Skin epidermis (tissue), 12 donors: ENCODE data around the gene LRP8.
A peak's percentile ranks its signal among the peaks of the same experiment; 100 is the strongest.
"Not testable (repeated sequence)": the region's sequence is repeated elsewhere in the genome, so short reads cannot be mapped to it uniquely, and the experiment has no call there.

ENCODE experiments used
- H3K27ac ChIP-seq, 21 experiments: fragments of 200-600 bp; sonication (generic) in 11 of 21; one replicate each; pipeline ENCODE4 v1.5.0; 2020; ENCODE audit warnings: mild to moderate bottlenecking in 3 of 21, inconsistent platforms in 2 of 21, moderate library complexity in 2 of 21
- H3K4me3 ChIP-seq, 7 experiments: fragments of 200-600 bp; sonication (generic) in 2 of 7; one replicate each; pipeline ENCODE4 v1.5.0; 2020; ENCODE audit warnings: inconsistent platforms in 2 of 7, mild to moderate bottlenecking in 2 of 7, moderate library complexity in 1 of 7

The LRP8 gene

GRCh38 chr1:53293123-53293522 lies 34.7 kb downstream of the LRP8 start:
- H3K27ac ChIP-seq = peak overlapping the region in 5 of 21 experiments; percentile 0 to 75 (median 29)
- H3K4me3 ChIP-seq = no peak overlapping the region

- Histone ChIP-seq H3K4me3 (no peak overlapping the region), H3K27ac (peak overlapping the region in 5 of 21 experiments; percentile 0 to 75 (median 29))
Measured at GRCh38 chr1:53292690-53293089, 35.2 kb downstream of the LRP8 start.

DNA sequence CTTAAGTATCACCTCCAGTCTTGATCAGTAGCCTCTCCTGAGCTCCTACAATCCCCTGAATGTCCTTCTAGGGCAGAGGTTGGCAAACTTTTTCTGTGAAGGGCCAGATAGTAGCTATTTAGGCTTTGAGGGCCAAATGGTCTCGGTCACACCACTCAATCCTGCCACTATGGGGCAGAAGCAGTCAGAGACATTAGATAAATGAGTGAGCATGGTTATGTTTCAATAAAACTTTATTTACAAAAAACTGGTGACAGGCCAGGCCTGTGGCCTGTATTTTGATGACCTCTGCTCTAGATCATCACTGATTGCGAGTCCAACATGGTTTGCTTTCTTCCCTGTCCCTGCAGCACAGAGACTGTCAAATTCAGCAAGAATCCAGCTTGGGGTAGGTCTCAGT lies 36.3 kb downstream of the LRP8 start:
- H3K27ac ChIP-seq = no peak overlapping the region
- no peak overlapping the region for H3K4me3 ChIP-seq

GRCh38 chr1:53288790-53289429 lies 39.0 kb downstream of the LRP8 start:
- Histone ChIP-seq H3K4me3 (no peak overlapping the region), H3K27ac (no peak overlapping the region)

DNA sequence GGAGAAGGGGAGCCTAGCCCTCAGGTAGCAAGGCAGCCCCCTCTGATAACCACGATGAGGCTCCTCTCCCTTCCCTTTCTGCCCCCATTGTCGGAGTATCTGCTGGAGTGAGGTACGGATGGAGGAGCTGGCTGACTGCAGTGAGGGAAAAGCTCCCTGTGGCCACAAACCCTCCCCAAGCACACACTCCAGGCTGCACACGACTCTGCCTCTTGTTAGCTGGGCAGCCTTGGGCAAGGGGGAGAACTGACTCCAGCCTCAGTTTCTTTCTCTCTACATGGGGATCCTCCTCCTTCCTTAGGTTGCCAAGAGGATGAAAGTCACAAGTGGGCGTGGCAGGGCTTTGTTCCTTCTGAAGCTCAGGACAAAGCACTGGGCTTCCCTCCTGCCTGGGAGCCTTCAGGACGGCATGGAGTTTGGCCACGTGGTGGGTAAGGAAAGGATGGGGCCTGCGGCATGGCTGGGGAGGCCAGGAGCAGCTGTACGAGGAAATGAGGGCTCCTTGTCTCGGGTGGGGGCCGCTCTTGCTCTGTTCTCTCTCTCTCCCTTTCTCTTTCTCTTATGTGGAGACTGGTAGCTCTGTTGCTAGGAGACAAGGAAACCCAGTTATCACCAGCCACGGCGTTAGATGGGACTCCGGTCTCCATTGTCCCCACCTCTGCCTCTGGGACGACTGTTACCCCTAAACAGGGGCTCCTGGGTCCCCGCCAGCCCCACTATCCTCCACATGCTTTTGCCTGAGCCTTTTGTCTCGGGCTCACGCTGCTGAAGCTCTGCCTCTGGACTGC lies 39.7 kb downstream of the LRP8 start:
- no peak overlapping the region for H3K27ac ChIP-seq
- H3K4me3 ChIP-seq = no peak overlapping the region

GRCh38 chr1:53286955-53287354 lies 40.9 kb downstream of the LRP8 start:
- no peak overlapping the region for H3K27ac ChIP-seq
- H3K4me3 ChIP-seq = no peak overlapping the region

GRCh38 chr1:53285969-53286760 lies 41.7 kb downstream of the LRP8 start:
- Histone ChIP-seq H3K4me3 (no peak overlapping the region), H3K27ac (no peak overlapping the region)

DNA sequence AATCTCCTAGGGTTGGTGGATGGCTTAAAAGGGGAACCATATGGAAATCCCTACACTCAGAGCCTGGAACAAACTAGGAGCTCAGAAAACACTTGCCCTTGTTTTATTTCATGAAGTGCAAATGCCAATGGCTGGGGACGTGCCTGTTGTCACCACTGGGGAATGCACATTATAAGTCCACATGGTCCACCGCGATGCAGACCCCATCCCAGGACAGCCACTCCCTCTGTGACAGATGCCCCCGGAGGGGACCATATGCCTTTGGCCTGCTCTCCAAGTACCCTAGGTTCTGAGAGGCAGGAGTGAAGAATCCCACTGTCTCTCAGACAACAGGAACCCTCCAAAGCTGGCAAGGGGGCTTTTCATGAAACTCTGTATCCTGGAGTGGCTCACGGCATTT lies 42.3 kb downstream of the LRP8 start:
- Histone ChIP-seq H3K4me3 (no peak overlapping the region), H3K27ac (no peak overlapping the region)

- Histone ChIP-seq H3K4me3 (no peak overlapping the region), H3K27ac (no peak overlapping the region)
Measured at GRCh38 chr1:53284224-53285020, 43.4 kb downstream of the LRP8 start.

GRCh38 chr1:53283156-53283555 lies 44.7 kb downstream of the LRP8 start:
- not testable (repeated sequence) for H3K27ac ChIP-seq, H3K4me3 ChIP-seq

DNA sequence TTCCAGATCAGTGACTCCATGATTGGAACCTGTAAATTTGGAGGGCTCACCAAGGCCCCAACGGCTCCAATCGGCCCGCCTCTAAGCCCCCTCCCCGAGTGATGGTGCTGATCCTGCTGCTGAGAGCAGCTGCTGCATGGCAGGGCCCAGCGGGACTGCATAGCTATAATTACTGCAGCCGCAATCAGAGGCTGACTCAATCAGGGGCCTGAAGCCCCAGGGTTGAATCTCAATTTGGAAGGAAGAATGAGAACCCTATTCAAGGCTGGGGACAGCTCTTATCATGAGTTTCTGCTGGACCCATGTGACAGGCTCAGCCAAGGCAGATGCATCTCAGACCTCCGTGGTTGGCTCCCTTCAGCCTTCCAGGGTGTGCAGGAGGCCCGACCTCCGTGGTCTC lies 46.7 kb downstream of the LRP8 start:
- Histone ChIP-seq H3K27ac (no peak overlapping the region), H3K4me3 (no peak overlapping the region)

- Histone ChIP-seq H3K27ac (no peak overlapping the region), H3K4me3 (no peak overlapping the region)
Measured at GRCh38 chr1:53280496-53280895, 47.4 kb downstream of the LRP8 start.

- Histone ChIP-seq H3K4me3 (no peak overlapping the region), H3K27ac (no peak overlapping the region)
Measured at GRCh38 chr1:53279296-53280200, 48.3 kb downstream of the LRP8 start.

DNA sequence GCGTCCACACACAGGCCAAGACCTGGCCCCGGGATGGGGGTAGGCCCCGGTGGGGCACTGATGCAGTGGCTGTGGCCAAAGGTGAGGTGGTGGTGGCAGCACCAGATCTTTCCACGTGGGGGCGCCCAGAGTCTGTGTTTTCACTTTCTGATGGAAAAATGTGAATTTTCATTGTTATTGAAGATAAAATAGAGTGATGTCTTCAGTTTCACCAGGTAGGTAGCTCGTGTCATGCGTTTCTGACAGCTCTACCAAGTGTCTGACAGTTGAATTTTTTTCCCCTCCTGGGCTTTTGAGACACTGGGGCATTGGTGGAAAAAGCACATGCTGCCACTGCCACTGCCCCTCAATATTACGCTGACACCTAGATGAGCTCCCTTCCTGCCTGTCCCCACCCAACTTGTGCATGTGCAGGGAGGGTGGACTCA lies 49.6 kb downstream of the LRP8 start:
- Histone ChIP-seq H3K27ac (no peak overlapping the region), H3K4me3 (no peak overlapping the region)

DNA sequence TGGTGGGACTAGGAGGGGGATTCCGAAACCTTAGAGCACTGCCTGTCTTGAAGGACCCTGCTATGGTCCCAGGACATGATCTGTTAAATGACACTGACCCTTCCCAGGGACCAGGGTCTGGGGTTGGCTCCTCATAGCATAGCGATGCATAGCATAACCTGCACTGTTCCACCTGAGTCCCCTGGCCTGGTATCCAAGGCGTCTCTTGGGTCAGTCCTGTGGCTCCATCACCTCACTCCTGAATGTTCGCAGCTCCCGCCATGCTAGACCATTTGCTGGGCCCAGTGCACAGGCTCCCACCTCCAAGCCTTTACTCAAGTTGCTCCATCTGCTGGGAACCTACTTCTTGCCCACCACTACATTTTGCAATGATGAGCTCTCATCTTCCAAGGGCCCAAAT lies 50.5 kb downstream of the LRP8 start:
- Histone ChIP-seq H3K4me3 (no peak overlapping the region), H3K27ac (no peak overlapping the region)

GRCh38 chr1:53276902-53277281 lies 51.0 kb downstream of the LRP8 start:
- H3K4me3 ChIP-seq = no peak overlapping the region
- no peak overlapping the region for H3K27ac ChIP-seq

GRCh38 chr1:53276153-53276901 lies 51.5 kb downstream of the LRP8 start:
- H3K4me3 ChIP-seq = no peak overlapping the region
- no peak overlapping the region for H3K27ac ChIP-seq

DNA sequence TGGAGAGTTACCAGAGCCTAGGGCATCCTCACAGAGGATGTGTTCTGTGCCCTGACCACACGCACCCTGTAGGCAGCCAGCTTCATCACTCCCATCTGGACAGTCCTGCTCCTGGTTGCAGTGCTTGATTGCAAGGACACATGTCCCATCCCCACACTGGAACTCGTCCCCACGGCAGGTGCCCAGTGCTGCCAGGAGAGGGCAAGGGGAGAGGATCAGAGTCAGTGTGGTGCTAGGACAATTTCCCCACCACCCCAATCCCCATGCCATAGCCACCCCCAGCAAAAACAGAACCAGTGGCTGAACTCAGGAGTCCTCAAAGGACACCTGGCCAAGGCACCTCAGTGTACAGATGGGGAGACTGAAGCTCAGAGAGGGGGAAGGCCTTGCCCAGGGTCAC lies 52.3 kb downstream of the LRP8 start:
- Histone ChIP-seq H3K27ac (no peak overlapping the region), H3K4me3 (no peak overlapping the region)
